ENCODE data around the gene FAM120B. TPM values are rescaled to one million over a fixed set of nuclear protein-coding genes. Genes with fewer than 3 reads are reported as not detected.

The FAM120B gene
- total RNA-seq, 1 experiment from 2014 or later: 25.2 TPM

DNA sequence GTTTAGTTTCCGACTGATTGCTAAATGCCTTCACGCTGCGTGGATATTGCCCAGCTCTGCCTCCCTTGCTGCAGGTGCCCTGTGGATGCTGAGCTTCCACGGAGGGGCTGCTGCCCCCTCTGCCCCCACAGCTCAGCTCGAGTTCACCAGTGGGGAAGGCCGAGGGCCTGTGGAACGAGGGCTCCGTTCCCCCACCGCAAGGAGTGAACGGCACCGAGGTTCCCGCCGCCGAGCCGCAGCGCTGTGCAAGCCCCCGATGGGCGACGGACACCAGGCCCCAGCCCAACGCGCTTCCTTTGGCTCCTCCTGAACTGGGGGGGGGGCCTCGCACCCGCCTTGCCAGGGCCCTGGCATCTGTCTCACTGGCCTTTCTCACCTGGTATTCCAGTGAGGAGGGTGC lies 33.4 kb upstream of the FAM120B start:
- Histone ChIP-seq H3K27ac (ENCODE audit: low read depth, low read length) (no peak overlapping the region), H3K36me3 (ENCODE audit: control insufficient read depth in 1 of 2, insufficient read depth in 2 of 2, low read length in 2 of 2) (no peaks in the 10 kb centered on the region), H4K20me1 (ENCODE audit: insufficient read depth) (no peaks in the 10 kb centered on the region), H3K4me1 (ENCODE audit: control insufficient read depth in 1 of 2, insufficient read depth in 2 of 2, low read length in 2 of 2) (no peaks in the 10 kb centered on the region), H3K9me2 (ENCODE audit: insufficient read depth) (no peaks in the 10 kb centered on the region), H3K79me2 (ENCODE audit: insufficient read depth, low read length) (no peaks in the 10 kb centered on the region), H3K27me3 (ENCODE audit: insufficient read depth, low read length) (no peaks in the 10 kb centered on the region), H2AFZ (ENCODE audit: low read depth, low read length, poor library complexity, severe bottlenecking) (no peak overlapping the region), H3K9ac (ENCODE audit: low read length) (no peak overlapping the region), H3K4me3 (replicated peaks in 1 of 2; ENCODE audit: low read depth in 1 of 2, low read length in 2 of 2) (no peak overlapping the region), H3K9me3 (ENCODE audit: control insufficient read depth in 1 of 2, insufficient read depth in 1 of 2, low read depth in 1 of 2, low read length in 2 of 2) (no peaks in the 10 kb centered on the region), H3K4me2 (ENCODE audit: low read length) (no peak overlapping the region)
- ChIA-PET CTCF (no interaction called here), RAD21 (ENCODE audit: low non-redundant PET in 1 of 2, low total read pairs in 2 of 2, uncharacterized antibody in 2 of 2, unreplicated experiment in 2 of 2) (no interaction called here), POLR2A (no interaction called here)
- DNase-seq (ENCODE audit: low read depth, low spot score): no peak
- intact Hi-C loops (cut with micrococcal nuclease): no loop called here
- TF ChIP-seq RAD21 (IDR thresholded peaks at IDR 0.05; ENCODE audit: low read depth) (no peak), EZH2 (IDR thresholded peaks at IDR 0.05) (no peak), ATF3 (IDR thresholded peaks at IDR 0.05) (no peak), ELF1 (IDR thresholded peaks at IDR 0.05; ENCODE audit: borderline replicate concordance, low read depth) (no peak), ZFX (IDR thresholded peaks at IDR 0.05) (no peak), CTCF (IDR thresholded peaks at IDR 0.05 in 2 of 3, conservative IDR thresholded peaks at IDR 0.05 in 1 of 3; ENCODE audit: borderline replicate concordance in 1 of 3, insufficient read depth in 1 of 3, low read depth in 2 of 3, low read length in 2 of 3) (no peak)
- BruUV-seq (replicated peaks): no TSS peak
- no peak for ATAC-seq

DNA sequence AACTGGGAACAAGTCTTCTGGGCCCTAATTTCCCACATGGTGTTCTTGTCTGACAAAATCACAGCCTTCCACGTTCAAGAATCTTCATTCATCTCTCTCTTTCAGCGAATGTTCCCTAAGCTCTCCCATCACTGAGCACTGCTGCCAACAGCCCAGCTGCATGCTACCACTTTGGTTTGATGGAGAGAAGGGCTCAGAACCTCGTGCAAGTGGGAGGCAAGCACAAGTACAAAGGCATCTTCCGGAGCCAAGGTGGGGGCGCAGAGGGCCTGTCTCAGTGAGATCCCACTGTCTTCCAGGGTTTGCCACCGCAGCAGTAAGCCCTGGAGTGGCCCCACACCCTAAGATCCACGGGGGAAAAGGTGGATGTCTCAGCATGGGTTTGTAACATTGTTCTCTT lies 32.9 kb upstream of the FAM120B start:
- POLR2A ChIA-PET: no interaction called here
- RAD21 ChIA-PET (ENCODE audit: low non-redundant PET in 1 of 2, low total read pairs in 2 of 2, uncharacterized antibody in 2 of 2, unreplicated experiment in 2 of 2): no interaction called here
- H3K4me1 ChIP-seq (ENCODE audit: control insufficient read depth in 1 of 2, insufficient read depth in 2 of 2, low read length in 2 of 2): no peaks in the 10 kb centered on the region
- CTCF ChIA-PET: no interaction called here
- no peaks in the 10 kb centered on the region for H3K36me3 ChIP-seq (ENCODE audit: control insufficient read depth in 1 of 2, insufficient read depth in 2 of 2, low read length in 2 of 2)
- no peaks in the 10 kb centered on the region for H3K27me3 ChIP-seq (ENCODE audit: insufficient read depth, low read length)
- BruUV-seq (replicated peaks): no TSS peak
- no peaks in the 10 kb centered on the region for H4K20me1 ChIP-seq (ENCODE audit: insufficient read depth)
- H3K9me3 ChIP-seq (ENCODE audit: control insufficient read depth in 1 of 2, insufficient read depth in 1 of 2, low read depth in 1 of 2, low read length in 2 of 2): no peaks in the 10 kb centered on the region
- no peaks in the 10 kb centered on the region for H3K79me2 ChIP-seq (ENCODE audit: insufficient read depth, low read length)
- no peak overlapping the region for H2AFZ ChIP-seq (ENCODE audit: low read depth, low read length, poor library complexity, severe bottlenecking)
- no peaks in the 10 kb centered on the region for H3K9me2 ChIP-seq (ENCODE audit: insufficient read depth)
- DNase-seq (ENCODE audit: low read depth, low spot score) (no peak), ATAC-seq (no peak)
- intact Hi-C loops (cut with micrococcal nuclease): no loop called here
- H3K4me2 ChIP-seq (ENCODE audit: low read length): no peak overlapping the region
- no peak overlapping the region for H3K4me3 ChIP-seq (replicated peaks in 1 of 2; ENCODE audit: low read depth in 1 of 2, low read length in 2 of 2)
- H3K27ac ChIP-seq (ENCODE audit: low read depth, low read length): no peak overlapping the region
- no peak overlapping the region for H3K9ac ChIP-seq (ENCODE audit: low read length)
- no peak for TF ChIP-seq ELF1 (IDR thresholded peaks at IDR 0.05; ENCODE audit: borderline replicate concordance, low read depth)
- TF ChIP-seq CEBPB (IDR thresholded peaks at IDR 0.05; ENCODE audit: low read depth): no peak
- no peak for TF ChIP-seq SRF (IDR thresholded peaks at IDR 0.05; ENCODE audit: low read depth)
- no peak for TF ChIP-seq ZNF274 (IDR thresholded peaks at IDR 0.05; ENCODE audit: low read depth, low read length)
- TF ChIP-seq REST (IDR thresholded peaks at IDR 0.05; ENCODE audit: low read depth): no peak
- TF ChIP-seq RAD21 (IDR thresholded peaks at IDR 0.05; ENCODE audit: low read depth): no peak
- TF ChIP-seq SIN3A (IDR thresholded peaks at IDR 0.05; ENCODE audit: low read depth): no peak
- TF ChIP-seq EGR1 (IDR thresholded peaks at IDR 0.05; ENCODE audit: low read depth): no peak
- TF ChIP-seq JUND (IDR thresholded peaks at IDR 0.05): no peak
- TF ChIP-seq EZH2 (IDR thresholded peaks at IDR 0.05): no peak
- TF ChIP-seq CTCF (IDR thresholded peaks at IDR 0.05 in 2 of 3, conservative IDR thresholded peaks at IDR 0.05 in 1 of 3; ENCODE audit: borderline replicate concordance in 1 of 3, insufficient read depth in 1 of 3, low read depth in 2 of 3, low read length in 2 of 3): no peak

Measured in HCT116 (cell line).